IPS-NIHi7 (cell line): ENCODE measurements around the gene AGPS.
"Not testable (repeated sequence)": the region's sequence is repeated elsewhere in the genome, so short reads cannot be mapped to it uniquely, and the experiment has no call there.

ENCODE experiments used
- DNase-seq: peaks from one replicate; pipeline ENCODE4 v3.0.0; 2012; ENCODE audit warnings: mixed read lengths; ENCODE audit errors: extremely low spot score

AGPS gene

GRCh38 chr2:177471990-177472389 is 79.4 kb downstream of the AGPS start:
- no peak for DNase-seq

- no peak for DNase-seq
Observed at GRCh38 chr2:177474301-177474700, 81.7 kb downstream of the AGPS start.

- DNase-seq: no peak
Observed at GRCh38 chr2:177474998-177475397, 82.4 kb downstream of the AGPS start.

- no peak for DNase-seq
Observed at GRCh38 chr2:177476897-177477296, 84.3 kb downstream of the AGPS start.

- DNase-seq: no peak
Observed at GRCh38 chr2:177478029-177478428, 85.5 kb downstream of the AGPS start.

GRCh38 chr2:177478907-177479306 is 86.3 kb downstream of the AGPS start:
- no peak for DNase-seq

GRCh38 chr2:177482195-177482594 is 89.6 kb downstream of the AGPS start:
- DNase-seq: no peak

- no peak for DNase-seq
Observed at GRCh38 chr2:177483531-177483930, 91.0 kb downstream of the AGPS start.

- DNase-seq: no peak
Observed at GRCh38 chr2:177484180-177484795, 91.7 kb downstream of the AGPS start.

- not testable (repeated sequence) for DNase-seq
Observed at GRCh38 chr2:177485657-177486056, 93.1 kb downstream of the AGPS start.

- peak; percentile 33 for DNase-seq
Observed at GRCh38 chr2:177489719-177490301, 97.2 kb downstream of the AGPS start.

- DNase-seq: no peak
Observed at GRCh38 chr2:177495945-177496344, 103.4 kb downstream of the AGPS start.

GRCh38 chr2:177496921-177497320 is 104.3 kb downstream of the AGPS start:
- DNase-seq: no peak

- DNase-seq: no peak
Observed at GRCh38 chr2:177501186-177501585, 108.6 kb downstream of the AGPS start.

- no peak for DNase-seq
Observed at GRCh38 chr2:177506505-177506904, 113.9 kb downstream of the AGPS start.

- DNase-seq: no peak
Observed at GRCh38 chr2:177506998-177507397, 114.4 kb downstream of the AGPS start.

GRCh38 chr2:177516824-177517544 is 124.4 kb downstream of the AGPS start:
- no peak for DNase-seq

- DNase-seq: no peak
Observed at GRCh38 chr2:177518754-177519153, 126.2 kb downstream of the AGPS start.

- DNase-seq: no peak
Observed at GRCh38 chr2:177519534-177520115, 127.1 kb downstream of the AGPS start.

- DNase-seq: no peak
Observed at GRCh38 chr2:177520324-177520723, 127.8 kb downstream of the AGPS start.

GRCh38 chr2:177523781-177524180 is 131.2 kb downstream of the AGPS start:
- DNase-seq: no peak

- DNase-seq: no peak
Observed at GRCh38 chr2:177525351-177525924, 132.9 kb downstream of the AGPS start.
